PC-9 (cell line): ENCODE data around the gene SLC27A1. TPM values are rescaled to one million over a fixed set of nuclear protein-coding genes. Genes with fewer than 3 reads are reported as not detected.

Experiments
- BruUV-seq: library from RNA; stranded (reverse); fragments of 400-500 nt; replicated peaks from 2 replicates; lab custom pipeline; 2021; lab: Mats Ljungman, UMichigan
- CTCF ChIA-PET: fragments of 300-600 bp; sonication (Branson Sonifier 250); formaldehyde crosslinking; loops from one replicate; lab custom pipeline; 2022; ENCODE audit warnings: antibody characterized with exemption; lab: Charles Lee
- POLR2A ChIA-PET: fragments of 300-600 bp; sonication (Branson Sonifier 250); formaldehyde crosslinking; loops from one replicate; lab custom pipeline; 2022; ENCODE audit warnings: antibody characterized with exemption; ENCODE audit not compliant: unreplicated experiment; lab: Charles Lee
- DNase-seq, 2 experiments: peaks; one replicate each; pipeline versions ENCODE4 v3.0.0 to v3.0.0-alpha.2; 2015 to 2022; ENCODE audit warnings: mixed read lengths in 1 of 2
- H2AFZ ChIP-seq: fragments of 200-600 bp; sonication (generic); 2 replicates; pipeline ENCODE4 v1.8.1; 2017; ENCODE audit warnings: antibody characterized with exemption
- H3F3A ChIP-seq: fragments of 200-600 bp; sonication (generic); 2 replicates; pipeline ENCODE4 v1.8.1; 2017; ENCODE audit warnings: antibody characterized with exemption, mild to moderate bottlenecking, low read depth; ENCODE audit not compliant: insufficient read depth
- H3K27ac ChIP-seq: fragments of 200-600 bp; sonication (generic); 2 replicates; pipeline ENCODE4 v1.6.1; 2016; ENCODE audit warnings: mixed run types
- H3K27me3 ChIP-seq: fragments of 200-600 bp; sonication (generic); 2 replicates; pipeline ENCODE4 v1.6.1; 2016; ENCODE audit warnings: low read depth, mixed run types; ENCODE audit not compliant: insufficient read depth
- H3K36me3 ChIP-seq: fragments of 200-600 bp; sonication (generic); 2 replicates; pipeline ENCODE4 v1.6.1; 2016; ENCODE audit warnings: low read depth, mixed run types
- H3K4me1 ChIP-seq: fragments of 200-600 bp; sonication (generic); replicated peaks from 2 replicates; pipeline ENCODE4 v1.6.1; 2016; ENCODE audit warnings: mixed run types; ENCODE audit not compliant: insufficient read depth
- H3K4me2 ChIP-seq: fragments of 200-600 bp; sonication (generic); 2 replicates; pipeline ENCODE4 v1.6.1; 2017; ENCODE audit warnings: mixed run types
- H3K4me3 ChIP-seq: fragments of 200-600 bp; sonication (generic); 2 replicates; pipeline ENCODE4 v1.6.1; 2016; ENCODE audit warnings: mixed run types
- H3K79me2 ChIP-seq: fragments of 200-600 bp; sonication (generic); 2 replicates; pipeline ENCODE4 v1.6.1; 2017; ENCODE audit warnings: low read depth, mixed run types
- H3K9me2 ChIP-seq: fragments of 200-600 bp; sonication (generic); 2 replicates; pipeline ENCODE4 v1.8.1; 2017; ENCODE audit warnings: mild to moderate bottlenecking; ENCODE audit not compliant: insufficient read depth
- H3K9me3 ChIP-seq: fragments of 200-600 bp; sonication (generic); 2 replicates; pipeline ENCODE4 v1.8.1; 2016; ENCODE audit warnings: low read depth; ENCODE audit not compliant: insufficient read depth
- H4K20me1 ChIP-seq: fragments of 200-600 bp; sonication (generic); 2 replicates; pipeline ENCODE4 v1.8.1; 2017; ENCODE audit not compliant: insufficient read depth
- CTCF ChIP-seq: fragments of 200-600 bp; sonication (generic); conservative IDR thresholded peaks from 2 replicates; pipeline ENCODE4 v1.6.1; 2017; ENCODE audit warnings: mixed run types, antibody characterized with exemption, mild to moderate bottlenecking, moderate library complexity
- EZH2 ChIP-seq: fragments of 200-600 bp; sonication (generic); IDR thresholded peaks from 2 replicates; pipeline ENCODE4 v1.8.0; 2017; ENCODE audit warnings: antibody characterized with exemption, low read depth
- intact Hi-C: fragments of 100-400 bp; cut with micrococcal nuclease; formaldehyde crosslinking; loops from one replicate; pipeline ENCODE4 v1.10.0; 2022; ENCODE audit not compliant: unreplicated experiment
- total RNA-seq: library from RNA; stranded (reverse); gene quantifications from 2 replicates; pipeline ENCODE4 v1.2.3, GENCODE V29; 2021

Gene SLC27A1
- total RNA-seq, 1 experiment from 2014 or later, result 30.8 TPM

- Histone ChIP-seq H3F3A (peaks cover 14% of the 10 kb centered on the region; the same call in 1 of the 2 replicates), H2AFZ (no peak overlapping the region), H3K4me3 (no peak overlapping the region), H3K9me3 (no peaks in the 10 kb centered on the region), H3K27me3 (peaks cover 14% of the 10 kb centered on the region; the same call in 1 of the 2 replicates), H3K4me1 (peaks cover 10% of the 10 kb centered on the region; the same call in 1 of the 2 replicates), H3K79me2 (no peaks in the 10 kb centered on the region), H3K36me3 (no peaks in the 10 kb centered on the region), H3K9me2 (no peaks in the 10 kb centered on the region), H3K4me2 (no peak overlapping the region), H3K27ac (no peak overlapping the region), H4K20me1 (no peaks in the 10 kb centered on the region)
- no TSS peak for BruUV-seq
- no peak for TF ChIP-seq EZH2
- no peak for TF ChIP-seq CTCF
- CTCF ChIA-PET, result interaction anchor here (1.1 kb wide), 1 partner anchor 11 kb away, joined by 4 read pairs; no protein-coding TSS in a partner anchor
- intact Hi-C loops, result no loop called here
- DNase-seq, result no peak
- POLR2A ChIA-PET, result no interaction called here
These were observed 71.7 kb downstream of the SLC27A1 start for GRCh38 chr19:17542042-17542441.

GRCh38 chr19:17542793-17543582 is 72.7 kb downstream of the SLC27A1 start:
- H3K4me1 ChIP-seq, result 0 out of 2 replicates have a peak, but pooled peaks cover 10% of the 10 kb centered on the region
- ChIA-PET POLR2A (no interaction called here), CTCF (no interaction called here)
- peaks cover 7% of the 10 kb centered on the region; the same call in 1 of the 2 replicates for H3K27me3 ChIP-seq
- H2AFZ ChIP-seq, result no peak overlapping the region
- H4K20me1 ChIP-seq, result no peaks in the 10 kb centered on the region
- H3K9me2 ChIP-seq, result no peaks in the 10 kb centered on the region
- H3K9me3 ChIP-seq, result no peaks in the 10 kb centered on the region
- H3K79me2 ChIP-seq, result no peaks in the 10 kb centered on the region
- H3K4me3 ChIP-seq, result no peak overlapping the region
- TF ChIP-seq EZH2 (no peak), CTCF (no peak)
- peaks cover 14% of the 10 kb centered on the region; the same call in 1 of the 2 replicates for H3F3A ChIP-seq
- no peak overlapping the region for H3K27ac ChIP-seq
- BruUV-seq, result no TSS peak
- no peak for DNase-seq
- intact Hi-C loops, result no loop called here
- H3K36me3 ChIP-seq, result no peaks in the 10 kb centered on the region
- no peak overlapping the region for H3K4me2 ChIP-seq

GRCh38 chr19:17543986-17544385 is 73.7 kb downstream of the SLC27A1 start:
- no peaks in the 10 kb centered on the region for H3K36me3 ChIP-seq
- 0 out of 2 replicates have a peak, but pooled peaks cover 5% of the 10 kb centered on the region for H3K4me1 ChIP-seq
- H4K20me1 ChIP-seq, result no peaks in the 10 kb centered on the region
- H2AFZ ChIP-seq, result no peak overlapping the region
- H3F3A ChIP-seq, result peaks cover 14% of the 10 kb centered on the region; the same call in 1 of the 2 replicates
- no peaks in the 10 kb centered on the region for H3K79me2 ChIP-seq
- no peak overlapping the region for H3K4me2 ChIP-seq
- H3K4me3 ChIP-seq, result no peak overlapping the region
- ChIA-PET CTCF (interaction anchor here (0.6 kb wide), 1 partner anchor 158 kb away, joined by 11 read pairs; no protein-coding TSS in a partner anchor), POLR2A (no interaction called here)
- BruUV-seq, result no TSS peak
- H3K27ac ChIP-seq, result no peak overlapping the region
- no peak for DNase-seq
- intact Hi-C loops, result no loop called here
- no peaks in the 10 kb centered on the region for H3K9me2 ChIP-seq
- no peaks in the 10 kb centered on the region for H3K27me3 ChIP-seq
- no peak for TF ChIP-seq CTCF
- no peak for TF ChIP-seq EZH2
- H3K9me3 ChIP-seq, result no peaks in the 10 kb centered on the region
